HepG2 (cell line): Measurements from ENCODE around the gene CCL7. TPM values are rescaled to one million over a fixed set of nuclear protein-coding genes. Genes with fewer than 3 reads are reported as not detected.

Experiments
- ATAC-seq: fragments of 200-7000 bp; cut with Tn5 transposase; 3 replicates; pipeline ENCODE4 v1.9.1; 2020; ENCODE audit warnings: mild to moderate bottlenecking, moderate library complexity
- BruUV-seq: library from RNA; stranded (reverse); fragments of 400-500 nt; replicated peaks from 2 replicates; lab custom pipeline; 2021; lab: Mats Ljungman, UMichigan
- CTCF ChIA-PET: fragments of 300-600 bp; formaldehyde crosslinking; extraction: SDS; loops from one replicate; lab custom pipeline; 2021; ENCODE audit warnings: low total read pairs, inconsistent platforms, low intra/inter-chr PET ratio; lab: Yijun Ruan, JAX
- POLR2A ChIA-PET: fragments of 350-600 bp; sonication (Branson Sonifier 250); formaldehyde crosslinking; loops from one replicate; lab custom pipeline; 2020; ENCODE audit warnings: antibody characterized with exemption, inconsistent platforms; lab: Yijun Ruan, JAX
- DNase-seq: peaks from one replicate; pipeline ENCODE4 v3.0.0-alpha.2; 2015; ENCODE audit warnings: low spot score
- FAIRE-seq: peaks from 3 replicates; lab custom pipeline; 2011; peaks lifted over from hg19 to GRCh38; lab: Jason Lieb, UNC
- H2AFZ ChIP-seq: one replicate; pipeline ENCODE4 v1.6.1; 2011; ENCODE audit warnings: low read length, inconsistent platforms
- H3K27ac ChIP-seq: fragments of 300-600 bp; 3 replicates; pipeline ENCODE4 v1.8.0; 2011; ENCODE audit warnings: mixed run types, mild to moderate bottlenecking, mixed read lengths, low read length, inconsistent platforms; ENCODE audit not compliant: insufficient read depth; ENCODE audit errors: extremely low read length
- H3K27me3 ChIP-seq, 2 experiments: fragments of 200-600 bp in 1 of 2; 2 replicates in 1 of 2; 3 replicates in 1 of 2; pipeline versions ENCODE4 v1.6.0 to v1.8.0; 2011; ENCODE audit warnings: low read length in 2 of 2, mild to moderate bottlenecking in 2 of 2, moderate library complexity in 2 of 2, inconsistent platforms in 1 of 2; ENCODE audit not compliant: insufficient read depth in 2 of 2, control insufficient read depth in 1 of 2
- H3K36me3 ChIP-seq, 2 experiments: fragments of 200-600 bp in 1 of 2; replicated peaks in 1 of 2; 2 replicates in 1 of 2; 3 replicates in 1 of 2; pipeline versions ENCODE4 v1.5.1 to v1.8.0; 2011; ENCODE audit warnings: low read length in 2 of 2, inconsistent platforms in 1 of 2; ENCODE audit not compliant: insufficient read depth in 2 of 2, control insufficient read depth in 1 of 2
- H3K4me1 ChIP-seq: 2 replicates; pipeline ENCODE4 v1.5.1; 2012; ENCODE audit warnings: low read length, inconsistent platforms; ENCODE audit not compliant: insufficient read depth
- H3K4me2 ChIP-seq: 2 replicates; pipeline ENCODE4 v1.6.0; 2011; ENCODE audit warnings: low read depth, low read length, inconsistent platforms
- H3K4me3 ChIP-seq, 3 experiments: fragments of 200-600 bp in 1 of 3; sonication (generic), shearing (Covaris generic) in 1 of 3; replicated peaks in 1 of 3; 2 replicates each; pipeline ENCODE4 v1.5.1; 2011 to 2016; ENCODE audit warnings: low read length in 3 of 3, inconsistent platforms in 2 of 3, low read depth in 2 of 3, mild to moderate bottlenecking in 2 of 3, control low read depth in 1 of 3, mixed read lengths in 1 of 3; ENCODE audit not compliant: insufficient read depth in 1 of 3
- H3K79me2 ChIP-seq: one replicate; pipeline ENCODE4 v1.6.1; 2011; ENCODE audit warnings: low read length, inconsistent platforms; ENCODE audit not compliant: insufficient read depth
- H3K9ac ChIP-seq: 2 replicates; pipeline ENCODE4 v1.6.0; 2011; ENCODE audit warnings: mild to moderate bottlenecking, low read depth, low read length, inconsistent platforms; ENCODE audit not compliant: insufficient read depth
- H3K9me3 ChIP-seq: 2 replicates; pipeline ENCODE4 v1.5.1; 2012; ENCODE audit warnings: mild to moderate bottlenecking, low read length
- H4K20me1 ChIP-seq: 2 replicates; pipeline ENCODE4 v1.6.0; 2011; ENCODE audit warnings: inconsistent platforms, mild to moderate bottlenecking, low read length, moderate library complexity; ENCODE audit not compliant: insufficient read depth
- DDIT3 ChIP-seq: sonication (generic); formaldehyde crosslinking; IDR thresholded peaks from 2 replicates; pipeline ENCODE4 v1.4.0; 2020; ENCODE audit warnings: mild to moderate bottlenecking, missing genetic modification reagents
- HOXD1 ChIP-seq: sonication (generic); formaldehyde crosslinking; IDR thresholded peaks from 2 replicates; pipeline ENCODE4 v1.5.0; 2020; ENCODE audit warnings: missing genetic modification reagents
- MAX ChIP-seq: IDR thresholded peaks from 2 replicates; pipeline ENCODE4 v1.6.1; 2012; ENCODE audit warnings: inconsistent platforms
- NFE2L1 ChIP-seq: sonication (generic); formaldehyde crosslinking; IDR thresholded peaks from 2 replicates; pipeline ENCODE4 v1.4.0; 2020; ENCODE audit warnings: missing genetic modification reagents, mild to moderate bottlenecking, borderline replicate concordance
- SALL2 ChIP-seq: sonication (generic); formaldehyde crosslinking; IDR thresholded peaks from 2 replicates; pipeline ENCODE4 v1.8.1; 2023; ENCODE audit warnings: mild to moderate bottlenecking, missing genetic modification reagents, inconsistent platforms
- STAT5B ChIP-seq: sonication (generic); formaldehyde crosslinking; IDR thresholded peaks from 2 replicates; pipeline ENCODE4 v1.4.0; 2020; ENCODE audit warnings: missing genetic modification reagents
- ZBTB49 ChIP-seq: sonication (generic); formaldehyde crosslinking; IDR thresholded peaks from 2 replicates; pipeline ENCODE4 v1.4.0; 2020; ENCODE audit warnings: missing genetic modification reagents, borderline replicate concordance
- ZNF768 ChIP-seq: sonication (generic); formaldehyde crosslinking; IDR thresholded peaks from 2 replicates; pipeline ENCODE4 v1.4.0; 2020; ENCODE audit warnings: missing genetic modification reagents
- ZSCAN29 ChIP-seq: sonication (generic); formaldehyde crosslinking; conservative IDR thresholded peaks from 2 replicates; pipeline ENCODE4 v1.4.0; 2020; ENCODE audit warnings: mild to moderate bottlenecking, missing genetic modification reagents
- in situ Hi-C: cut with HindIII; loops from 2 replicates; pipeline ENCODE4 v1.10.0; 2017; ENCODE audit warnings: low pct_unique_long_range_greater_than_20kb; ENCODE audit not compliant: extremely low pct_ligation_motif_present
- intact Hi-C: fragments of 100-400 bp; cut with micrococcal nuclease; formaldehyde crosslinking; loops from one replicate; pipeline ENCODE4 v1.10.0; 2022; ENCODE audit not compliant: unreplicated experiment
- polyA plus RNA-seq, 8 experiments: library from polyadenylated mRNA; depleted of rRNA in 3 of 8; stranded (reverse) in 7 of 8; unstranded in 1 of 8; fragments of >200 nt; fragmentation: Illumina TruSeq in 4 of 8; extraction: Trizol in 4 of 8; gene quantifications; 2 replicates each; pipeline versions ENCODE4 v1.2.1 to v1.2.3, GENCODE V29; 2011 to 2016; ENCODE audit warnings: low read depth in 4 of 8, missing spikeins in 1 of 8, mixed read lengths in 1 of 8; ENCODE audit not compliant: insufficient read depth in 1 of 8
- total RNA-seq, 5 experiments: library from RNA; depleted of rRNA; stranded (reverse); fragments of >200 nt; fragmentation: Illumina TruSeq; extraction: Trizol; gene quantifications; 2 replicates each; pipeline ENCODE4 v1.2.3, GENCODE V29; 2016; ENCODE audit warnings: low read depth in 1 of 5
- TF ChIP-seq, protein P1 (sequence below): sonication (generic); formaldehyde crosslinking; conservative IDR thresholded peaks from 2 replicates; pipeline ENCODE4 v1.4.0; 2020; ENCODE audit warnings: mild to moderate bottlenecking, missing genetic modification reagents, moderate library complexity

CCL7 gene
- total and polyA plus RNA-seq, 2 of the 13 experiments (the other 11 are each of a cell fraction or from before 2014, with no cell fraction given) = not detected

GRCh38 chr17:34305606-34306005, 35.6 kb downstream of the CCL7 start:
- DNase-seq = no peak
- H3K4me3 ChIP-seq = no peak overlapping the region
- H3K9ac ChIP-seq = no peak overlapping the region
- no peaks in the 10 kb centered on the region for H3K27me3 ChIP-seq
- intact Hi-C loops (no loop called here), in situ Hi-C loops (no loop called here)
- ATAC-seq = no peak
- no peaks in the 10 kb centered on the region for H4K20me1 ChIP-seq
- ChIA-PET CTCF (no interaction called here), POLR2A (no interaction called here)
- no peak overlapping the region for H2AFZ ChIP-seq
- no peaks in the 10 kb centered on the region for H3K79me2 ChIP-seq
- FAIRE-seq = no peak
- no peak for TF ChIP-seq MAX
- TF ChIP-seq NFE2L1 = no peak
- TF ChIP-seq SALL2 = no peak
- TF ChIP-seq, protein P1, sequence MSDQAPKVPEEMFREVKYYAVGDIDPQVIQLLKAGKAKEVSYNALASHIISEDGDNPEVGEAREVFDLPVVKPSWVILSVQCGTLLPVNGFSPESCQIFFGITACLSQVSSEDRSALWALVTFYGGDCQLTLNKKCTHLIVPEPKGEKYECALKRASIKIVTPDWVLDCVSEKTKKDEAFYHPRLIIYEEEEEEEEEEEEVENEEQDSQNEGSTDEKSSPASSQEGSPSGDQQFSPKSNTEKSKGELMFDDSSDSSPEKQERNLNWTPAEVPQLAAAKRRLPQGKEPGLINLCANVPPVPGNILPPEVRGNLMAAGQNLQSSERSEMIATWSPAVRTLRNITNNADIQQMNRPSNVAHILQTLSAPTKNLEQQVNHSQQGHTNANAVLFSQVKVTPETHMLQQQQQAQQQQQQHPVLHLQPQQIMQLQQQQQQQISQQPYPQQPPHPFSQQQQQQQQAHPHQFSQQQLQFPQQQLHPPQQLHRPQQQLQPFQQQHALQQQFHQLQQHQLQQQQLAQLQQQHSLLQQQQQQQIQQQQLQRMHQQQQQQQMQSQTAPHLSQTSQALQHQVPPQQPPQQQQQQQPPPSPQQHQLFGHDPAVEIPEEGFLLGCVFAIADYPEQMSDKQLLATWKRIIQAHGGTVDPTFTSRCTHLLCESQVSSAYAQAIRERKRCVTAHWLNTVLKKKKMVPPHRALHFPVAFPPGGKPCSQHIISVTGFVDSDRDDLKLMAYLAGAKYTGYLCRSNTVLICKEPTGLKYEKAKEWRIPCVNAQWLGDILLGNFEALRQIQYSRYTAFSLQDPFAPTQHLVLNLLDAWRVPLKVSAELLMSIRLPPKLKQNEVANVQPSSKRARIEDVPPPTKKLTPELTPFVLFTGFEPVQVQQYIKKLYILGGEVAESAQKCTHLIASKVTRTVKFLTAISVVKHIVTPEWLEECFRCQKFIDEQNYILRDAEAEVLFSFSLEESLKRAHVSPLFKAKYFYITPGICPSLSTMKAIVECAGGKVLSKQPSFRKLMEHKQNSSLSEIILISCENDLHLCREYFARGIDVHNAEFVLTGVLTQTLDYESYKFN (CRISPR knock-in tag) = no peak
- TF ChIP-seq HOXD1 (CRISPR knock-in tag) = no peak
- no peak for TF ChIP-seq ZSCAN29 (CRISPR knock-in tag)
- no peak for TF ChIP-seq STAT5B (CRISPR knock-in tag)
- no peak for TF ChIP-seq ZBTB49 (CRISPR knock-in tag)
- no peak for TF ChIP-seq ZNF768 (CRISPR knock-in tag)
- TF ChIP-seq DDIT3 = no peak
- no peaks in the 10 kb centered on the region for H3K4me1 ChIP-seq
- H3K36me3 ChIP-seq = no peaks in the 10 kb centered on the region
- H3K27ac ChIP-seq = no peak overlapping the region
- H3K9me3 ChIP-seq = no peaks in the 10 kb centered on the region
- no peak overlapping the region for H3K4me2 ChIP-seq
- no TSS peak for BruUV-seq
